ENCODE results near the gene PHTF1.

- TF ChIP-seq CTCF (IDR thresholded peaks at IDR 0.05) (no peak), POLR2A (IDR thresholded peaks at IDR 0.05) (no peak)
Measured at GRCh38 chr1:113783254-113784103, 24.2 kb upstream of the PHTF1 start.

All from stomach (tissue), 4 donors.